Putamen (tissue), 1 donor: ENCODE measurements around the gene TMCO4.
"Not testable (repeated sequence)": the region's sequence is repeated elsewhere in the genome, so short reads cannot be mapped to it uniquely, and the experiment has no call there.

Experiments
- DNase-seq: peaks from one replicate; pipeline ENCODE4 v3.0.0-alpha.2; 2016; ENCODE audit warnings: low spot score

TMCO4 gene

DNA sequence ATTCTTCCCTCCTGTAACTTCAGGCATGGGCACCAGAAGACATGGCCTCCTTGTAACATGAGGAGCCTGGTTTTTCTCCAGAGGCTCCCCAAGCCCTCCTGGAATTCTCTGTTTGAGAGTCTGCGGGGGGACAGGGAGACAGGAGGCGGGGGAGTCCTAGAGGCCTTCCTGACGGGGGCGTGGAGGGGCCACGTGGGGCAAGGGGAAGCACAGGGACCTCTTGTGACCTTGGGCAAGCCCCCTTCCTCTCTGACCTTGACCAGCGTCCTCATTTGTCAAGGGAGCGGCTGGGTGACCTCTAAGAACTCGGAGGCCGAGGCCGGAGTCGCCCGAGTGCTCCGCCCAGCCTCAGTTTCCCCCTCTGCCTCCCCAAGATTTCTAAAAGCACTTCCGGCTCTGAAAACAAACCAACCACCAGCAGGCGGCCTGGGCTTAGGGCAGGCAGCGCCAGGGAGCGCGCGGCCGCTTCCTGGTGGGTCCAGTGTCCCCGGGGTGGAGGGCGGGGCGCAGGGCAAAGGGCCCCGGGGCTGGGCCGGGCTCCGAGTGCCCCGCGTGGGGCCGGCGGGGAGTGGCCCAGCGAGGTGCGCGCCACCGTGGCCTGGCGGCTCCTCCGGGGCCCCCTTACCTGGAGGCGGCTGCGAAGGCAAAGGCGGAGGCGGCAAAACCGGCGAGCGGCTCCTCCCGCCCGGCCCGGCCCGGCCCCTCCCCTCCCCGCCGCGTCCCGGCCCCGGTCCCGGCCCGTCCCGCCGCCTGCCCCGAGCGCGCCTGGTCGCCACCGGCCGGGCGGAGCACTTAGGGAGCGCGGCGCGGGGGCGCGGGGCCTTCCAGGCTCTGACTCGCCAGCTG is at the start of gene TMCO4:
Gene TMCO4 (minus strand): TSS at position 687 of the 846 bp plus-strand sequence. CDS start 19,158 bp downstream, outside the sequence.
- no peak for DNase-seq

DNA sequence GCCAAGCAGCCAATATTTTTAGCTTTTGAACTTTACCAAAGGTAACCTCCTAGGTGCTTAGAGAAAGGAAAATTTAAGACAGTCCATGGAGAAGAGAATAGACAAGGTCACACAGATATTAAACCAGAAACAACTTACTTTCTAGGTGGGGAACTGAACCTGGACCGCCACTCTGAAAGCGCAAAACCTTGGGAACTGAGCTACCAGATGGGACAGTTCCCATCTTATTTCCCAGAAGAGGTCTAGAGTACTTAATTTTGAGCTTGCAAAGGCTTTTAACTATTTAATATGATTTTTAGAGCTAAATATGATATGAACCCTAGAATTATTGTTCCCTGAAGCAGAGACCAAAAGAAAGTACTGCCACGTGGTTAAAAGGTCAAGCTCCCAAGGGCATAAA is 49.6 kb upstream of the TMCO4 start:
- not testable (repeated sequence) for DNase-seq

DNA sequence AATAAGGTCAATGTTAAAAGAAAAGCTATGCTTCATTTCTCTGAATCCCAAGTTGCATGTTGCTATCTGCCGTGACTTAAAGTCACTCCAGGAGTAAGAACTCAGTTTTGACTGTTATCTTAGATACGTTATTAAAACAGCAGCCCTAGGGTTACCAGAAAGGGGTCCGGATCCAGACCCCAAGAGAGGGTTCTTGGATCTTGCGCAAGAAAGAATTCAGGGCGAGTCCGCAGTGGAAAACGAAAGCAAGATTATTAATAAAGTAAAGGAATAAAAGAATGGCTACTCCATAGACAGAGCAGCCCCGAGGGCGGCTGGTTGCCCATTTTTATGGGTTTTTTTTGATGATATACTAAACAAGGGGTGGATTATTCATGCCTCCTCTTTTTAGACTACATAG is 47.6 kb upstream of the TMCO4 start:
- DNase-seq: not testable (repeated sequence)

DNA sequence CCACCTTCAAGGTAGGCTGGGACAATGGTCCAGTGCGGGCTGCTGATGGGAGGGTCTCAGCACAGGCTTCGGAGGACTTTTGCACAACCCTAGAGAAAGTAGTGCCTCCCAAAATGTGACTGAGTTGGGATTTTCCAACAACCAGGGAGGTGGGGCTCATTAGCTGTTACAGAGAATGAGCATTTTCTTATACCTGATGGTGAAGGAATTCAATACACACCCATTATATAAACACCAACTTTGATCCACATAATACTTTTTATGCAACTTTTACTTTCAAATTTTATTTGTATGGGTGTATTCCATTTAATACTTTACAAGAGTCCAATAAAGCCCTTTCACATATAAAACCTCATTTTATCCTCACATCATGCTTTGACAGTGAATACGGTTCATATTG is 46.6 kb upstream of the TMCO4 start:
- no peak for DNase-seq

DNA sequence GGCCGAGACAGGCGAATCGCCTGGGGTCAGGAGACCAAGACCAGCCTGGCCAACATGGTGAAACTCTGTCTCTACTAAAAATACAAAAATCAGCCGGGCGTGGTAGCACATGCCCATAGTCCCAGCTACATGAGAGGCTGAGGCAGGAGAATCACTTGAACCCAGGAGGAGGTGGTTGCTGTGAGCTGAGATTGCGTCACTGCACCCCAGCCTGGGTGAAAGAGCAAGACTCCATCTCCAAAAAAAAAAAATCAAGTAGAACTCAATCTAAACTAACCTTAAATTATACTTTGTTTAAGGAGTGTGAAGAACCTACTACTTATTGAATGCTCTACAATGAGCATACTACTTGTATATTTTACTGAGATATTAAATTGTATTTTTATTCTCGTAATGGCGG is 45.8 kb upstream of the TMCO4 start:
- no peak for DNase-seq

DNA sequence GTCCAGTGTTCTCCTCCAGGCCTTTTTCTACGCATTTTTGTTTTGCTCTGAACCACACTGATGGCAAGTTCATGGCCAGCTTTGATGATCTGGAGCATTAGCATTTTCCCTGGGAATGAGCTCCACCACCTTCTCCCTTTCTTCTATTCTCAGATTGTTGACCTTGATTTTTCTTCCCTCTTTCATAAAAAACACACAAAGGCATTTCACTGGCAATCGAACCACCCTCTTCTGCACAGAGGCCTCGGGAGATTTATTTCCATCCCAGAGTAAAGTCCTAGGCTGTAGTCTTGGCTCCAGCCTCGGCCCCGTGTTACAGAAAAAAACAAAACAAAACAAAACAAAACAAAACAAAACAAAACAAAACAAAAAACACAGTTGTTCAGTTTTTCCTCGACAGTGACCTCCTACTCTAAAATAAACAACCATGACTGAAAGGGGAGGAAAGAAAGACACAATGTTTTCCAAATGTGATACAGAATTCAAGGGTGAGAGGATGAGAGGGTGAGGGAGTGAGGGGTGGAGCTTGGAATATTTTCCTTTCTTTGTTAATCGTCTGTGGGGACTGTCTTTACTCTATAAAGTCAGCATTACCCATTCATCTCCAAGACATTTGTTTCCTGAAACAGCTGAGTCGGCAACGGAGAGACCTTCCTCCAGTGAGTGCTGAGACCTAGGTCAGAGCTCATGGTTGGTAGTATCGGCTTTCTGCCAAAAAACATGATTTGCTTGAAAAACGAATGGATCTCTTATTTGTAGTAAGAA is 45.2 kb upstream of the TMCO4 start:
- DNase-seq: no peak

DNA sequence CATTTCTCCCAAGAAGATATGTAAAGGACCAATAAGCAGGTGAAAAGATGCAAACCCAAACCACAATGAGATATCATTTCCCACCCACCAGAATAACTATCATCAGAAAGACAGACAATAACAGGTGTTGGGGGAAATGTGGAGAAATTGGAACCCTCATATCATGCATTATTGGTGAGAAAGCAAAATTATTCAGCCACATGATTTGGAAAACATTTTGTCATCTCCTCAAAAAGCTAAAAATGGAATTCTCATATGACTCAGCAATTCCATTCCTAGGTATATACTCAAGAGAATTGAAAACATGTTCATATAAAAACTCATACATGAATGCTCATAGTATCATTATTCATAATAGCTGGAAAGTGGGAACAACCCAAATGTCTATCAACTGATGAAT is 40.5 kb upstream of the TMCO4 start:
- DNase-seq: no peak

DNA sequence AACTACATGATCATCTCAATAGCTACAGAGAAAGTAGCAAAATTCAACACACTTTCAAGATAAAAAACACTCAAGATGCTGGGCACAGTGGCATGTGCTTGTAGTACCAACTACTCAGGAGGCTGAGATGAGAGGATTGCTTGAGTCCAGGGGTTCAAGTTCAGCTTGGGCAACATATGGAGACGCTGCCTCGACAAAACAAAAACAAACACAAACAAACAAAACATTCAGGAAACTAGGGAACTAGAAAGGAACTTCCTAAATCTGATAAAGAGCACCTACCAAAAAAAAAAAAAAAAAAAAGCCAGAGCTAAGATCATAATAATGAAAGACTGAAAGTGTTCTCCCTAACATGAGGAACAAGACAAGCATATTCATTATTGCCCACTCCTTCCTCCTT is 38.1 kb upstream of the TMCO4 start:
- no peak for DNase-seq

DNA sequence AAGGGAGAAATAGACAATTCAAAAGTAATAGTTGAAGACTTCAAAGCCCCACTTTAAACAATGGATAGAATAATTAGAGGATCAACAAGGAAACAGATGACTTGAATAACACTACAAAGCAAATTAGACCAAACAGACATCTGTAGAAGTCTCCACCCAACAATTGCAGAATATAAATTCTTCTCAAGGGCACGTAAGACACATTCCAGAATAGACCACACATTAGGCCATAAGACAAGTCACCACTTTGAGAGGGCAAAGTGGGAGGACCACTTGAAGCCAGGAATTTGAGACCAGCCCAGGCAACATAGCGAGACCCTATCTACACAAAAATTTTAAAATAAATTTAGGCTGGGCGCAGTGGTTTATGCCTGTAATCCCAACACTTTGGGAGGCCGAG is 35.9 kb upstream of the TMCO4 start:
- DNase-seq: no peak

DNA sequence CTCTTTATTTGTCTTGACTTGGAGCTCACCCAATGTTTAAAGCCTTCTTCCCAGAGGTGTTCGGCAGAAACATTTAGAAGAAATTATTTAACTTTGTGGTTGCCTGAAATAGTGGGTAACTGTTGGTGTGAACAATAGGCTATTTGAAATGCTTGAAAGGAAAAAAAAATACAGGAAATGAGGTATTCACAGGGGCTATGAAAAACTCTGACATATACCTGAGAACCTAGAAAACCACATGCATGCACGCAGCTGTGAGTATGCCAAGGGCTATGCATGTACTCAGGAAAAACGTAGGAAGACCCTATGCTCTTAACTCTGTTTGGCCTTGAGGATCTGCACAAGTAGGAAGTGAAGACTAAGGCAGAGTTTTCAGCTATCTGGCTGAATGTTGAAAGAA is 31.7 kb upstream of the TMCO4 start:
- no peak for DNase-seq

DNA sequence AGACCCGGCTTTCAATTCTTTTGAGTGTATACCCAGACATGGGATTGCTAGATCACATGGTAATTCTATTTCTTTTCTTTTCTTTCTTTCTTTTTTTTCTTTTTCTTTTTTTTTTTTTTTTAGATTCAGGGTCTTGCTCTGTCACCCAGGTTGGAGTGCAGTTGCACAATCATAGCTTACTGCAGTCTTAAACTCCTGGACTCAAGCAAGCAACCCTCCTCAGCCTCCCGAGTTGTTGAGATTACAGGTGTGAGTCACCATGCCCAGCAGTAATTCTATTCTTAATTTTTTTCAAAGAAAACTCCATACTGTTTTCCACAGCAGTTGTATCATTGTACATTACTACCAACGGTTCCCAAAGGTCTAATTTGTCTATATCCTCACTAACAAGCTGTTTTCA is 28.8 kb upstream of the TMCO4 start:
- no peak for DNase-seq

DNA sequence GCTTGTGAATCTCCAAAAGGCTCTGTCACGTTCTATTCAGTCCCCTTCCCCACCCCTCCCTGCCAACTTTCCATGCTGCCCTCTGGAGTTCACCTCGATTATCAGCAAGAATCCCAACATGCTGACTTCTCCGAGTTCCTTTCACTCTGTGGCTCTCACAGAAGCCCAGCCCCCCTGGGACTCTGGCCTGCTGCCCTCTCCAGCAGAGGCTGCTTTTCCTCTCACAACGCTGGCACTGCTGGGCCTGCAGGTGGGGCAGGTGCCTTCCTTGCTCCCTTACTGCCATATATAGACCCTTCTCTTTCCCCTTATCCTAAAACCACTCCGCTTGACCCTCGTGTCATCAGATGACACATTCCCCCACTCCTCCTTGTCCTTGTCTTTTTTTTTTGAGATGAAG is 25.6 kb upstream of the TMCO4 start:
- DNase-seq: no peak

DNA sequence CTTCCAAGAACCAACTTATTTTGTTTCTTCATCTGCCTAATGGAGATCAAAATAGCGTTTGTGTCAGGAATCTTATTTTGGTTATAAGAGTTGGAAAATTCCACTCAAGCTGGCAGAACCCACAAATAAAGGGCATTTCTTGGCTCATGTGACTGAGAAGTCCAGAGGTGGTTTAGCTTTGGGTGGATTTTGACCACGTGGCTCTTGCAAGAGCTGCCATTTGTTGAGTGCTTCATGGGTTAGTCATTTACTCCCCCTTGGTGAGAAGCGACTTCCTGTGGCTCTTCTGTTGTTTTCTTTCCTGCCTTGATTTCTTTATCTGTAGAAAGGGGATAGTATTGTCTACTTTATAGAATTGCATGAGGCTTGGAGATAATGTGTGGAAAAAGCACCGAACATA is 24.8 kb upstream of the TMCO4 start:
- no peak for DNase-seq

DNA sequence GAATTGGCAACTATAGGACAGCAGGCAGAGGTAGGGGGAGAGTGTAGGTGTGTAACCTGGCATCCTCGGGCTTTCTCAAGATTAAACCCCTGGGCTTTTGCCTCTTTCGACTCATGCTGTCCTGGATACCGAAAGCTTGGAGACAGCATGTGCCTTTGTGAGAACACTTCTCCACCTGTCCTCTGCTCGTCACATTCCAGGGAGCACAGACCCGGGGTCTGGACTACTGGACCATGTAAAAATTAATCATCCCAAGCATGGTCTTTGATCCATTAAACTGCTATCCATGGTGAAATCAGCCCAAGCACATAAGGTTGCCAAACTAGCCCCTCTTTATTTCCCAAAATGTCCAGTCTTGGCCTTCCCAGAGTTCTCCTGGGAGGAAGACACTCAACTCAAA is 24.3 kb upstream of the TMCO4 start:
- DNase-seq: no peak

DNA sequence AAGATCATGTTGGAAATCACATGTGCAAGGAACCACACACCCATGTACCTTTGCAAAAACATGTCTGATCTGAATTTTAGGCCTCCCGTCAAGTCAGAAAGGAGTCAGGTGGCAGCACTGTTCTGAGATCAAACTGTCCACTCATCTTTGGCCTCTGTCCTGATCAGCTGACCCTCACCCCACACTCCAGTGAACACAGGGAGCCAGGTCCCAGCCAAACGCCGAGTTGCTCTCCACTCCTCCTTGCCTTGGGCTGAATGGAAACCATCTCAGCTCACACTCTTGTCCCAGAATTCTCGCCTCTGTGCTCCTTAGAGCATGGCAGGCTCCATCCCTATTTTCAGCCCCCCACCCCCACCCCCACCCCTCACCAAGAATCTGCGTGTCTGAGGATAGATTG is 20.0 kb upstream of the TMCO4 start:
- no peak for DNase-seq

DNA sequence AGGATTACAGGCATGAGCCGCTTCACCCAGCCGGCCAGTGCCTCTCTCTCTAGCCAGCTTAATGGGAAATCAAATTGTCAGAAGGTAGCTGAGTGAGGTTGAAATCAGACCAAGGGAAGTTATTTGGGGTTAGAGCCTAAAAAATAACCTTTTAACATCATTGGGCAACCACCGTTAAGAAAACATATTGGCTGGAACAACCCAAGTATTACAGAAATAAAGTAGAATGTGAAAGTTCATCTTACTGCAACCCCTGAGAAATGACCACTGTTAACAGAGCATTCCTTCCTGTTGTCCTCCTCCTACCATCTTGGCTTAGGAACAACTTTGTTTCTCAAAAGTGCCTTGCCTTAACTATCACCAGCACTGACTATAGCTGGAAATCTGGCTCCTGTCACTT is 18.6 kb upstream of the TMCO4 start:
- DNase-seq: no peak

DNA sequence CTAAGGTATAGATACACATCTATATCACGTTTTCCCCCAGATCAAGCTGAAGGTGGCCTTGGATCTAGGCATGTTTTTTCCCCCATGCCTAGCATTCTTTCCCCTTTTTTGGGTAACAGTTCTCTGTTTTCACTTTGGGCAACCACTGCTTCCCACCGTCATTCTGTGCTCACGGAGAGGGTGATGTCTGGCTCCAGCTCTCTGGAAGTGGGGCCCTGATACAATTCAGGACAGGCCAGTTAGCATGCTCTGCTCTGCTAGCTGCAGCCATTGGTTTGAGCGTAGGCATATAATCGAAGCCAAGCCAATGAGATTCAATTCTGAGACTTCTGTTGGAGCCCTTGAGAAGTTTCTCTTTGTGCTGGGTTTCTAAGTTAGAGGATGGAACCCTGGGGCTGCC is 17.4 kb upstream of the TMCO4 start:
- DNase-seq: no peak

DNA sequence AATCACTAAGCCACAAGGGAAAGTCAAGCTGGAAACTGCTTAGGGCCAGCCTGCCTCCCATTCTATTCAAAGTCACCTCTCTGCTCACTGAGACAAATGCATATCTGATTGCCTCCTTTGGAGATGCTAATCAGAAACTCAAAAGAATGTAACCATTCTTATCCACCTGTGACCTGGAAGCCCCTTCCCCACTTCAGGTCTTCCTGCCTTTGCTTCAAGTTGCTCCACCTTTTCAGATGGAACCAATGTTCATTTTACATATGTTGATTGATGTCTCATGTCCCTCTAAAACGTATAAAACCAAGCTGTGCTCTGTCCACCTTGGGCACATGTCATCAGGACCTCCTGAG is 17.0 kb upstream of the TMCO4 start:
- DNase-seq: not testable (repeated sequence)

DNA sequence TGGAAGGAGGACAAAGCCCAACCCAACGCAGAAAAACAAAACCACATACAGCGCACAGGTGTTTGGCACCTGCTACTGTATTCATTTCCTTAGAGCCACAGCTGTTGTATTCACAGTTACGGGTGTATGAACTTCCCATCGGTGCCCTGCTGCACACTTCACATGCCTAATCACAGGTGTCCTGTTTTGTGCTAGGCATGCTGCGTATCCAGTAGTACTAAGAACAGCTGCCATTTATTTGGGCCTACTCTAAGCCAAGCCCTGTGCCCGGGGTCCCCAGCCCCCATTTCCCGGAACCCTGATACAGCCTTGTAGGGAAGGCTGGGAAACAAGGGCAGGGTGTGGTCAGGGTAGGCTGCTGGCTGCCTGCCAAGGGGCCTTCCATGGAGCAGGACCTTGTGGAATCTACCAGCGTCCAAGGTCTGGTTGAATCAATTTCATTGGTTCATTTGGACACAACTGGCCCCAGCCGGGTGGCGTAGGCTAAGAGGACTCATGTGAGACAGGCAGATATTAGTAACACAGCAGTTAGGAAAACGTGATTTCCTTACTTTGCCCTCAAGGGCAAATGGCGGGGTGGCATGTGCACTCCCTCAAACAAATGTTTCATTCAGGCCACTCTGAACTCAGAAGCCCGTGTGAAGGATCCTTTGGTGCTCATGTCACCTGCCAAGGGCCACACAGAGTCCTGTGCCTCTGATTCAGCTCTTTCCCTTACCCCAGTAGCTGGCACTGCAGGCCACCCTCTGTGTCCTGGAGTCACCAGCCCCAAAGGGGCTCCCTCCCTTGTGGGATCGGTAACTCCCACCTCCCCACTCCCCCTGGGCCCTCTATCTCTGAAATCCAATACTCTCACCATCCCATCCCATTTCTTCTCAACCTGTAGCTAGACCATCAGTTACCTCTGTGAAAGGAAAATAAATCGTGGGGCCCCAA is 16.4 kb upstream of the TMCO4 start:
- no peak for DNase-seq

DNA sequence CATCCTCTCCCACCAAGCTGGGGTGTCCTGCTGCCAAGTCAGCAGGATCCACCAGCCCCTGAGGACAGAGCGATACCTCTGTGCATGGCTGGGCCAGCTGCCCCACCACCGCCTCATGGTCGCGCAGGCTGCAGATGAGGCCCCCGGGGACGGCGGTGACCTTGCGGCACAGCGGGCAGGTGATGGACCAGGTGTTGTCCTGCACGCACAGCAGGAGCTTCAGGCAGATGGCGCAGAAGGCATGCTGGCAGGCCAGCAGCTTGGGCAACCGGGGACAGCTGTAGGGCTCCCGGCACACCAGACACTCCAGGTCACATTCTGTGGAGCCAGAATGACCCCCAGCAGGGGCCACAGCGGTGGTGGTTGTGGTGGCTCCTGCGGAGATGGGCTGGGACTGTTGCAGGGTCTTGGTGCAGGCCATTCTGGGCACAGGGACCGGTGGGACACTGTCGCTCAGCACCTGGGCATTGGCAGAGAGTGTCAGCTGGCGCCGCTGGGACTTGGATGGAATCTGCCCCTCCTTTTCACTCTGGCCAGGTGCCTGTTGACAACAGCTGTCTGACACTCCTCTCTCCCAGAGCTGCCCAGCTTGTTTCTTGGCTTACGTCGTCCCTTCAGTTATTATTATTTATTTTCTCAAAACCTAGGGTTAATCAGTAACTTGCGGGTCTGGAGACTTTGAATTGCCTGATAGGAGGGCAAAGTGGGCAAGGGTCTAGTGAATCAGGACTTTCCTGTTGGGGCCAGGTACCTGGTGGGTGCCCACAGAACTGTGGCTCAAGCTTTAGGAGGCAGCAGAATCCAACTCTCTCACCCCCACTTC is 15.2 kb upstream of the TMCO4 start, which contains the start of gene RNF186:
Gene RNF186 (minus strand): TSS at position 603 of the 823 bp plus-strand sequence. CDS start 182 bp downstream, at position 421.
- no peak for DNase-seq

DNA sequence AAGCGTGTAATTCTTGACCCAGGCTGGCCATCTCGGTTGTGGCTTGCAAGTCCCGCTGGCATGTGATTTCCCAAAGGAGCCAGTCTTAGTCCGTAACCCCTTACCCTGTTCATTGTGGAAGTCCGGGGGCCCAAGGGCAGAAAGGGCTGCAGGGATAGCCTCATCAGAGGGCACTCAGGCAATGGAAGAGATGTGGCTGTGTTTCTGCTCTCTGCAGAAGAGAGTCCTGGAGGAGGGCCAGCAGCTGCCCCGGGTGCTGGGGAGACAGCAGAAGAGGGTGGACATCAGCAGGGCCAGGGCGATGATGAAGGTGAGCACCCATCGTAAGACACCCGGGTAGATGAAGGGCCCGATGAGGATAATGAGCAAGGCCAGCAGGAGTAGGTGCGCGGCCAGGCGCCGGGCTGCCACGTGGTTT is 14.5 kb upstream of the TMCO4 start:
- DNase-seq: no peak

DNA sequence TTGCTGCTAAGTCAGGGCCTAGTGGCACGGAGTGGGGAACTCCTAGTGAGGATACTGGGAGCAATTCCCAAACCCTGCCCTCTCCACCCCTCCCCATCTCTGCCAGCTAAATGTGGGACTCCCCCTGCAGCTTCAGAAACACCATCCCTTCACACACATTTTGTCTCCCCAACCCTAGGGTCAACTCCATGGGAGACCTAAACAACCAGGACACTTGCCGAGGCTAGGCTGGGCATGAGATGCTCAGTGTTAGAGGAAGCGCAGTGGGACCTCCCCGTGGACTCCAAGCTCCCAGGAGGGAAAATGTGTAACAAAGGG is 13.9 kb upstream of the TMCO4 start:
- DNase-seq: no peak
